Measurements from ENCODE around the gene LAP3. TPM values are rescaled to one million over a fixed set of nuclear protein-coding genes. Genes with fewer than 3 reads are reported as not detected.
A peak's percentile ranks its signal among the peaks of the same experiment; 100 is the strongest.

Gene LAP3
- total RNA-seq, 1 donor from 2014 or later, result 58.9 TPM

GRCh38 chr4:17613761-17614415 is 36.9 kb downstream of the LAP3 start:
- peak; percentile 41 for DNase-seq (ENCODE audit: low spot score)

GRCh38 chr4:17614416-17615299 is 37.7 kb downstream of the LAP3 start, which contains the start of gene MED28:
TSS of gene MED28 (plus strand) at chr4:17614641. CDS start at chr4:17614655, 14 bp downstream.
- intact Hi-C loops (cut with DNase I), result loop anchor here (1.0 to 10.0 kb wide), 2 partner anchors 36 to 190 kb away; no protein-coding TSS in a partner anchor
- DNase-seq (ENCODE audit: low spot score), result peak; percentile 97

More at GRCh38 chr4:17613761-17614415, 36.9 kb downstream of the LAP3 start:
- intact Hi-C loops (cut with DNase I), result loop anchor here (1.0 to 10.0 kb wide), 2 partner anchors 36 to 191 kb away; no protein-coding TSS in a partner anchor

- intact Hi-C loops (cut with DNase I), result loop anchor here (10.0 kb wide), 1 partner anchor 189 kb away; no protein-coding TSS in a partner anchor
- DNase-seq (ENCODE audit: low spot score), result no peak
Measured at GRCh38 chr4:17616283-17616682, 39.3 kb downstream of the LAP3 start.

GRCh38 chr4:17618926-17619325 is 41.9 kb downstream of the LAP3 start:
- intact Hi-C loops (cut with DNase I), result loop anchor here (10.0 kb wide), 1 partner anchor 186 kb away; no protein-coding TSS in a partner anchor
- DNase-seq (ENCODE audit: low spot score), result peak; percentile 15

- intact Hi-C loops (cut with DNase I), result loop anchor here (10.0 kb wide), 1 partner anchor 185 kb away; no protein-coding TSS in a partner anchor
- DNase-seq (ENCODE audit: low spot score), result peak; percentile 9
Measured at GRCh38 chr4:17619416-17620105, 42.6 kb downstream of the LAP3 start.

- DNase-seq (ENCODE audit: low spot score), result peak; percentile 65
- intact Hi-C loops (cut with DNase I), result no loop called here
Measured at GRCh38 chr4:17623451-17624001, 46.5 kb downstream of the LAP3 start.

- peak; percentile 20 for DNase-seq (ENCODE audit: low spot score)
- intact Hi-C loops (cut with DNase I), result no loop called here
Measured at GRCh38 chr4:17624821-17625220, 47.8 kb downstream of the LAP3 start.

- DNase-seq (ENCODE audit: low spot score), result peak; percentile 12
- intact Hi-C loops (cut with DNase I), result no loop called here
Measured at GRCh38 chr4:17630228-17630627, 53.2 kb downstream of the LAP3 start.

GRCh38 chr4:17633600-17633999 is 56.6 kb downstream of the LAP3 start:
- intact Hi-C loops (cut with DNase I), result no loop called here
- DNase-seq (ENCODE audit: low spot score), result peak; percentile 50

GRCh38 chr4:17635056-17635455 is 58.1 kb downstream of the LAP3 start:
- peak; percentile 14 for DNase-seq (ENCODE audit: low spot score)
- intact Hi-C loops (cut with DNase I), result no loop called here

GRCh38 chr4:17636341-17636695 is 59.3 kb downstream of the LAP3 start:
- intact Hi-C loops (cut with DNase I), result loop anchor here (1.0 kb wide), 1 partner anchor 87 kb away; no protein-coding TSS in a partner anchor
- DNase-seq (ENCODE audit: low spot score), result peak; percentile 67

GRCh38 chr4:17636696-17637622 is 60.0 kb downstream of the LAP3 start:
- DNase-seq (ENCODE audit: low spot score), result peak; percentile 80
- intact Hi-C loops (cut with DNase I), result loop anchor here (1.0 kb wide), 1 partner anchor 88 kb away; no protein-coding TSS in a partner anchor

GRCh38 chr4:17639136-17639535 is 62.1 kb downstream of the LAP3 start:
- intact Hi-C loops (cut with DNase I), result no loop called here
- peak; percentile 63 for DNase-seq (ENCODE audit: low spot score)

GRCh38 chr4:17642398-17642783 is 65.4 kb downstream of the LAP3 start:
- DNase-seq (ENCODE audit: low spot score), result no peak
- intact Hi-C loops (cut with DNase I), result no loop called here

- intact Hi-C loops (cut with DNase I), result no loop called here
- DNase-seq (ENCODE audit: low spot score), result no peak
Measured at GRCh38 chr4:17646693-17647092, 69.7 kb downstream of the LAP3 start.

GRCh38 chr4:17647176-17647806 is 70.3 kb downstream of the LAP3 start:
- no peak for DNase-seq (ENCODE audit: low spot score)
- intact Hi-C loops (cut with DNase I), result no loop called here

- intact Hi-C loops (cut with DNase I), result no loop called here
- no peak for DNase-seq (ENCODE audit: low spot score)
Measured at GRCh38 chr4:17647927-17648326, 70.9 kb downstream of the LAP3 start.

- intact Hi-C loops (cut with DNase I), result no loop called here
- DNase-seq (ENCODE audit: low spot score), result no peak
Measured at GRCh38 chr4:17650406-17650805, 73.4 kb downstream of the LAP3 start.

Data from cardiac septum (tissue), 1 donor.